IMR-90 (cell line): ENCODE results near the gene SIRT5. TPM values are rescaled to one million over a fixed set of nuclear protein-coding genes. Genes with fewer than 3 reads are reported as not detected.

ENCODE experiments used
- ATAC-seq: fragments of 200-7000 bp; cut with Tn5 transposase; 2 replicates; pipeline ENCODE4 v1.9.1; 2020; ENCODE audit warnings: low read depth, mild to moderate bottlenecking, moderate library complexity
- BruUV-seq: library from RNA; stranded (reverse); fragments of 400-500 nt; replicated peaks from 2 replicates; lab custom pipeline; 2021; lab: Mats Ljungman, UMichigan
- CTCF ChIA-PET: fragments of 300-600 bp; formaldehyde crosslinking; extraction: SDS; loops from one replicate; lab custom pipeline; 2021; ENCODE audit warnings: antibody characterized with exemption; lab: Yijun Ruan, JAX
- POLR2A ChIA-PET: fragments of 300-600 bp; sonication (Branson Sonifier 250); formaldehyde crosslinking; loops from one replicate; lab custom pipeline; 2022; ENCODE audit warnings: antibody characterized with exemption; ENCODE audit not compliant: unreplicated experiment; lab: Charles Lee
- DNase-seq: peaks from one replicate; pipeline ENCODE4 v3.0.0; 2013
- H2AFZ ChIP-seq: replicated peaks from 2 replicates; pipeline ENCODE3; 2013; ENCODE audit warnings: low read length, mild to moderate bottlenecking; ENCODE audit not compliant: poor library complexity
- H2AK5ac ChIP-seq: 2 replicates; pipeline ENCODE4 v1.6.1; 2013; ENCODE audit warnings: low read depth, low read length, inconsistent platforms
- H2AK9ac ChIP-seq: replicated peaks from 2 replicates; pipeline ENCODE3; 2013; ENCODE audit warnings: mild to moderate bottlenecking, low read depth, low read length, moderate library complexity; ENCODE audit not compliant: poor library complexity
- H2BK120ac ChIP-seq: 2 replicates; pipeline ENCODE4 v1.6.1; 2013; ENCODE audit warnings: low read depth, low read length, inconsistent platforms
- H2BK15ac ChIP-seq: 3 replicates; pipeline ENCODE4 v1.6.1; 2013; ENCODE audit warnings: low read depth, low read length, inconsistent platforms
- H2BK20ac ChIP-seq: 2 replicates; pipeline ENCODE4 v1.6.1; 2013; ENCODE audit warnings: low read depth, mild to moderate bottlenecking, inconsistent platforms, low read length, moderate library complexity
- H2BK5ac ChIP-seq: 2 replicates; pipeline ENCODE4 v1.6.1; 2013; ENCODE audit warnings: mild to moderate bottlenecking, low read depth, low read length, inconsistent platforms; ENCODE audit not compliant: poor library complexity, severe bottlenecking
- H3K14ac ChIP-seq: replicated peaks from 2 replicates; pipeline ENCODE4 v1.6.1; 2013; ENCODE audit warnings: low read depth, low read length, inconsistent platforms
- H3K18ac ChIP-seq: 2 replicates; pipeline ENCODE4 v1.6.1; 2013; ENCODE audit warnings: low read depth, low read length, control low read depth
- H3K23ac ChIP-seq: 2 replicates; pipeline ENCODE4 v1.6.1; 2013; ENCODE audit warnings: low read depth, low read length, inconsistent platforms
- H3K27ac ChIP-seq: 2 replicates; pipeline ENCODE4 v1.5.1; 2013; ENCODE audit warnings: mild to moderate bottlenecking, control low read depth, low read length; ENCODE audit not compliant: insufficient read depth
- H3K27me3 ChIP-seq: 2 replicates; pipeline ENCODE4 v1.6.1; 2013; ENCODE audit warnings: low read length; ENCODE audit not compliant: control insufficient read depth, insufficient read depth
- H3K36me3 ChIP-seq: 2 replicates; pipeline ENCODE4 v1.6.1; 2013; ENCODE audit warnings: low read length, mixed read lengths; ENCODE audit not compliant: control insufficient read depth, insufficient read depth
- H3K4ac ChIP-seq: 2 replicates; pipeline ENCODE4 v1.6.1; 2013; ENCODE audit warnings: low read depth, low read length, inconsistent platforms
- H3K4me1 ChIP-seq: 2 replicates; pipeline ENCODE4 v1.6.1; 2013; ENCODE audit warnings: low read length, mixed read lengths; ENCODE audit not compliant: control insufficient read depth, insufficient read depth
- H3K4me2 ChIP-seq: 2 replicates; pipeline ENCODE4 v1.6.1; 2013; ENCODE audit warnings: low read depth, mild to moderate bottlenecking, control low read depth, low read length, moderate library complexity
- H3K4me3 ChIP-seq: 2 replicates; pipeline ENCODE4 v1.5.1; 2013; ENCODE audit warnings: low read depth, mild to moderate bottlenecking, control low read depth, low read length, moderate library complexity; ENCODE audit not compliant: insufficient read depth
- H3K56ac ChIP-seq: 2 replicates; pipeline ENCODE4 v1.6.1; 2013; ENCODE audit warnings: low read length, inconsistent platforms; ENCODE audit not compliant: insufficient read depth; ENCODE audit errors: extremely low read depth
- H3K79me1 ChIP-seq, 2 experiments: 2 replicates each; pipeline ENCODE4 v1.6.1; 2013; ENCODE audit warnings: low read length in 2 of 2, inconsistent platforms in 1 of 2, low read depth in 1 of 2
- H3K9ac ChIP-seq: 2 replicates; pipeline ENCODE4 v1.6.1; 2013; ENCODE audit warnings: low read depth, low read length, control low read depth
- H3K9me1 ChIP-seq: 2 replicates; pipeline ENCODE4 v1.6.1; 2013; ENCODE audit warnings: low read length, inconsistent platforms; ENCODE audit not compliant: insufficient read depth
- H3K9me3 ChIP-seq: 2 replicates; pipeline ENCODE4 v1.6.1; 2013; ENCODE audit warnings: low read length; ENCODE audit not compliant: control insufficient read depth, insufficient read depth
- H4K20me1 ChIP-seq: 2 replicates; pipeline ENCODE4 v1.6.1; 2013; ENCODE audit warnings: low read length, inconsistent platforms; ENCODE audit not compliant: insufficient read depth
- H4K5ac ChIP-seq: 2 replicates; pipeline ENCODE4 v1.6.1; 2013; ENCODE audit warnings: mild to moderate bottlenecking, low read depth, low read length, control low read depth
- H4K8ac ChIP-seq, 2 experiments: 2 replicates each; pipeline ENCODE4 v1.6.1; 2013; ENCODE audit warnings: low read depth in 2 of 2, low read length in 2 of 2, control low read depth in 1 of 2, inconsistent platforms in 1 of 2
- H4K91ac ChIP-seq: 2 replicates; pipeline ENCODE4 v1.6.1; 2013; ENCODE audit warnings: low read depth, low read length, inconsistent platforms; ENCODE audit not compliant: insufficient read depth
- CHD1 ChIP-seq: IDR thresholded peaks from 2 replicates; pipeline ENCODE4 v1.6.1; 2012; ENCODE audit warnings: low read depth, low read length, improper control_type of control experiment
- RCOR1 ChIP-seq: IDR thresholded peaks from 2 replicates; pipeline ENCODE4 v1.6.1; 2012; ENCODE audit warnings: mild to moderate bottlenecking, low read length, improper control_type of control experiment; ENCODE audit not compliant: insufficient replicate concordance
- WGBS, 2 experiments: methylation state at CpG; one replicate each; pipeline versions ENCODE4 v1.1.5 to v1.1.7; 2013; ENCODE audit warnings: missing lambda C conversion rate in 2 of 2; ENCODE audit not compliant: insufficient read length in 1 of 2; ENCODE audit errors: extremely low coverage in 2 of 2; 5-methylcytosine and 5-hydroxymethylcytosine counted together
- dilution Hi-C: fragments of 300-500 bp; cut with HindIII; formaldehyde crosslinking; loops from one replicate; pipeline ENCODE4 v1.14.3; 2018; ENCODE audit warnings: low sequenced_read_pairs; ENCODE audit not compliant: unreplicated experiment
- in situ Hi-C: fragments of 300-500 bp; cut with MboI; formaldehyde crosslinking; loops from 3 replicates; pipeline ENCODE4 v1.14.3; 2019; ENCODE audit warnings: low sequenced_read_pairs, inconsistent platforms, mixed read lengths
- intact Hi-C: fragments of 100-400 bp; cut with micrococcal nuclease; formaldehyde crosslinking; loops from 2 replicates; pipeline ENCODE4 v1.10.0; 2022
- polyA plus RNA-seq, 3 experiments: library from polyadenylated mRNA; depleted of rRNA; stranded (reverse); fragments of >200 nt; gene quantifications; 2 replicates each; pipeline ENCODE4 v1.2.3, GENCODE V29; 2012; ENCODE audit warnings: low replicate concordance in 1 of 3
- total RNA-seq: library from RNA; depleted of rRNA; stranded (reverse); fragments of >200 nt; gene quantifications from 2 replicates; pipeline ENCODE4 v1.2.3, GENCODE V29; 2012

SIRT5 gene
- total and polyA plus RNA-seq, 2 of the 4 experiments (the other 2 are of a cell fraction) = 4.7 to 5.2 TPM

DNA sequence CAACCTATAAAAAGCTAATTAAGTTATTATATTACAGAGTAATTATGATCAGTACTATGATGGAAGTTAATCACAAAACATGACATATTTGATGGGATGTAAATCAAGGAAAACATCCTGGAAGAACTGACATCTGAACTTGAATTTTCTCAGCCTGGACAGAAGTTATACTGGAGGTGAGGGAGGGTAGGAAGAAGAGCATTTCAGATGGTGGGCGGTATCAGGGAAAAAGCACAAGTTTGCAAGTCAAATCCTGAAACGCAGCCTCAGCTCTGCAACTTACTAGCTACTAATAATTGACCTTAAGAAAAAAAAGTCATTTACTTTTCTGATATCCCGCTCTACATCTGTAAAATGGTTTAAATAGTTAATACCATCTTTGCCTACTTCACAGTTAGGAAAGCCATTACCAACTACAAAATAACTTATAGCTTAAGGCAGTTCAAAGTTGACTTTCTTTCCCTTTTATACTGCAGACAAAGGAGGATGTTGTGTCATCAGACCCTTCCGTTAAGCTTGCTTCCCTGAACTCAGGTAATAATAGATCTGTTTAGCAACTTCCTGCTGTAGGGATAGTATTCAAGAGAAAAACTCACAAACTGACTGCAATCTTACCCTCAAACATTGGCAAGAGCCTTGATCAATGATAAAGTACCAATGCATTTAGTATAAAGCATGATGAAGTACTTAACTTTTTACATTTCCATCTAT, 61.7 kb downstream of the SIRT5 start:
- H3K4me1 ChIP-seq = no peaks in the 10 kb centered on the region
- H3K4me2 ChIP-seq = no peak overlapping the region
- CTCF ChIA-PET = interaction anchor here (0.7 kb wide), 1 partner anchor 62 kb away, joined by 3 read pairs; no protein-coding TSS in a partner anchor
- no peaks in the 10 kb centered on the region for H3K9me1 ChIP-seq
- no peak overlapping the region for H3K27ac ChIP-seq
- H3K23ac ChIP-seq = no peak overlapping the region
- no peak overlapping the region for H4K8ac ChIP-seq
- BruUV-seq = no TSS peak
- H3K4ac ChIP-seq = no peak overlapping the region
- H4K5ac ChIP-seq = no peak overlapping the region
- no peak overlapping the region for H3K9ac ChIP-seq
- intact Hi-C loops (no loop called here), dilution Hi-C loops (no loop called here), in situ Hi-C loops (no loop called here)
- H2AFZ ChIP-seq = no peak overlapping the region
- no peak overlapping the region for H2BK5ac ChIP-seq
- H2BK15ac ChIP-seq = no peak overlapping the region
- POLR2A ChIA-PET = no interaction called here
- H3K14ac ChIP-seq = no peak overlapping the region
- no peak for DNase-seq
- peaks cover 17% of the 10 kb centered on the region for H3K36me3 ChIP-seq
- no peaks in the 10 kb centered on the region for H3K9me3 ChIP-seq
- H2AK9ac ChIP-seq = no peak overlapping the region
- no peak overlapping the region for H2AK5ac ChIP-seq
- H4K91ac ChIP-seq = no peak overlapping the region
- H3K4me3 ChIP-seq = no peak overlapping the region
- no peak overlapping the region for H2BK120ac ChIP-seq
- H3K79me1 ChIP-seq = peaks cover 0 to 3% of the 10 kb centered on the region in 2 experiments; a peak in 2 of 4 replicates
- no peak overlapping the region for H3K18ac ChIP-seq
- no peaks in the 10 kb centered on the region for H3K27me3 ChIP-seq
- H4K20me1 ChIP-seq = no peaks in the 10 kb centered on the region
- no CpG with 5 or more reads among the region's 4 CpGs for WGBS, 2 experiments
- no peak for TF ChIP-seq CHD1
- TF ChIP-seq RCOR1 = no peak
- H3K56ac ChIP-seq = no peak overlapping the region
- ATAC-seq = no peak
- H2BK20ac ChIP-seq = no peak overlapping the region
